Ureter (tissue), 1 donor: Measurements from ENCODE around the gene STX17. TPM values are rescaled to one million over a fixed set of nuclear protein-coding genes. Genes with fewer than 3 reads are reported as not detected.

Experiments used
- DNase-seq: peaks from one replicate; pipeline ENCODE4 v3.0.0-alpha.2; 2020; ENCODE audit warnings: low spot score
- total RNA-seq: library from RNA; stranded (reverse); gene quantifications from one replicate; pipeline ENCODE4 v1.2.4, GENCODE V29; 2023
- donor health status: DM: yes; HTN: yes; CAD: no.

Gene STX17
- total RNA-seq, 1 donor from 2014 or later: 54.0 TPM

- no peak for DNase-seq
Observed at GRCh38 chr9:99905833-99906402, 536 bp upstream of the STX17 start.

GRCh38 chr9:99907208-99907532 is 716 bp downstream of the STX17 start:
- no peak for DNase-seq

GRCh38 chr9:99911600-99911999 is 5.1 kb downstream of the STX17 start:
- no peak for DNase-seq

DNA sequence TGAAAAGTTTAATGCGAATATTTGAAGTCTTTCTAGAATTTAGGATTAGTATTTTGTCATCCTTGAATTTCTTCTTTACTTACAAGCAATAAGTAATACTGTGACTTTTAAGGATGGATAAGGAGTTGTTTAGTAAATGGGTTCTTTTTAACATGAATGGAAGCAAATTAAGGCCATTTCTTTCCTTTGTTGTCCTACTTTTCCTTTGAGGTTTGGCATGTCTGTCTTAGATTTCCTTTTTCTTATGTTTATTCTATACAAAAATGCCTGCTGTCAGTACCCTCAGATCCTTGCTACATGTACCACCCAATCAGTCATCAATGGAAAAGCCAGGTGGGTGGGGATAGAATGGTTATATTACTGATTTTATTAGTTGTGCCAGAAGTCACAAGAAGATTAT is 10.2 kb downstream of the STX17 start:
- DNase-seq: no peak

DNA sequence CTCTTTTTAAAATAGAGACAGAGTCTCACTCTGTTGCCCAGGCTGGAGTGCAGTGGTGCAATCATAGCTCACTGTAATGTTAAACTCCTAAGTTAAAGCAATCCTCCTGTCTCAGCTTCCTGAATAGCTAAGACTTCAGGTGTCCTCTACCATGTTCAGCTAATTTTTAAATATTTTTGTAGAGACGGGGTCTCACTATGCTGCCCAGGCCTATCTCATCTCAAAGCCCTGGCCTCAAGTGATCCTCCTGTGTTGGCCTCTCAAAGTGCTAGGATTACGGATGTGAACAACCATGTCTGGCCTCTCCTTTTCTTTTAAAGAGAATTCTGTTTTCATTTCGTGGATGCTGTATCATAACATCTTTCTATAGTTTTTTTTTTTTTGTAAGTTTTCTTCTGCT is 11.7 kb downstream of the STX17 start:
- DNase-seq: no peak

- DNase-seq: no peak
Observed at GRCh38 chr9:99919930-99920329, 13.5 kb downstream of the STX17 start.

- no peak for DNase-seq
Observed at GRCh38 chr9:99921875-99922710, 15.6 kb downstream of the STX17 start.

DNA sequence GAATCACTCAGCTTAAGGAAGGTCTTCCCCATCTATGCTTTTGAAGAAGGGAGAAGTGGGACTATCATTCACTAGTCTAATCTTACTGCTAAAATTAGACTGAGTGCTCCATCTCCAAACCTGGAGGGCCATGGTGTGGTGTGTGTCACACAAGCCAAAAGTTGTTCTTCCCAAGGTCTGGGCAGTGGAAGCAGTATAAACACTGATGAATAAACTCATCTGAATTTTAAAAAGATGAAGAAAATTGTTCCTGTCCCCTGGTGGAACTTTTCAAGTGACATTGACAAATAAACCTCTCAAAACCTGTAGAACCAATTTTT is 16.2 kb downstream of the STX17 start:
- no peak for DNase-seq

GRCh38 chr9:99925541-99925940 is 19.1 kb downstream of the STX17 start:
- no peak for DNase-seq

DNA sequence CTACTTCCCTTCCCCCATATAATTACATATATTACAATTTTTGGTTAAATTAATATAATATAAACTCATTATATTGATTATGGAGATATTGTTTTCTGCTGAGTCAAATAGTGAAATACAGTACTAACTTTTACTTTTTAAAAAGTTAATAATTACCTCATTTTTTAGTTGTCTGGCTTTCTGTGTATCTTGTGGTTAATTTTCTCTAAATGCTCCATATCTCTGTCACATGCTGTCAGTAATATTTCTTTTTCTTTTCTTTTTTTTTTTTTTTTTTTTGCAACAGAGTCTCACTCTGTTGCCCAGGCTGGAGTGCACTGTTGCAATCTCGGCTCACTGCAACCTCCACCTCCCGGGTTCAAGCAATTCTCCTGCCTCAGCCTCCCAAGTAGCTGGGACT is 23.2 kb downstream of the STX17 start:
- no peak for DNase-seq

DNA sequence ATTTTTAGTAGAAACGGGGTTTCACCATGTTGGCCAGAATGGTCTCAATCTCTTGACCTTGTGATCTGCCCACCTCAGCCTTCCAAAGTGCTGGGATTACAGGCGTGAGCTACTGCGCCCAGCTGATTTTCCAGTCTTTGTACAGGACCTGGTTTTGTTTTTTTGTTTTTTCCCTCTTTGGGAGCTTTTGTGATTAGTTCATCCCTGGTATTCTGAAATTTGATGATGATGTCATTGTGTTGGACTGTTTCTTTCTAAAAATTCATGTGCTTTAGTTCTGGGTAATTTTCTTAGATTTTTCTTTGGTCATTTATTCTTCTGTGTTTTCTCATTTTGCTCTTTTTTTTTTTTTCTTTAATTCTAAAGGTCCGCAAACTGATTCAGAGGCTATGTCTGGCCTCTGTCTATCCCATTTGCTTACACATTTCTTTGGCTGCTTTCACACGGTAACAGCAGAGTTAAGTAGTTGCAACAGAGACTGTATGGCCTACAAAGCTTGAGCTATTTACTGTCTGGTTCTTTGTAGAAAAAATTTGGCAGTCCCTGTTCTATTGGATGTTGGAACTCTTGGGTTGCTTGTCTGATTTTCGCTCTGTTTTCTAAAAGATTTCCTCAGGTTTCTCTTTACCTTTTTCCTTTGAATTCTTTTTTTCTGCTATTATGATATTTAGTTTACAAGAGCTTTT is 24.8 kb downstream of the STX17 start:
- no peak for DNase-seq

DNA sequence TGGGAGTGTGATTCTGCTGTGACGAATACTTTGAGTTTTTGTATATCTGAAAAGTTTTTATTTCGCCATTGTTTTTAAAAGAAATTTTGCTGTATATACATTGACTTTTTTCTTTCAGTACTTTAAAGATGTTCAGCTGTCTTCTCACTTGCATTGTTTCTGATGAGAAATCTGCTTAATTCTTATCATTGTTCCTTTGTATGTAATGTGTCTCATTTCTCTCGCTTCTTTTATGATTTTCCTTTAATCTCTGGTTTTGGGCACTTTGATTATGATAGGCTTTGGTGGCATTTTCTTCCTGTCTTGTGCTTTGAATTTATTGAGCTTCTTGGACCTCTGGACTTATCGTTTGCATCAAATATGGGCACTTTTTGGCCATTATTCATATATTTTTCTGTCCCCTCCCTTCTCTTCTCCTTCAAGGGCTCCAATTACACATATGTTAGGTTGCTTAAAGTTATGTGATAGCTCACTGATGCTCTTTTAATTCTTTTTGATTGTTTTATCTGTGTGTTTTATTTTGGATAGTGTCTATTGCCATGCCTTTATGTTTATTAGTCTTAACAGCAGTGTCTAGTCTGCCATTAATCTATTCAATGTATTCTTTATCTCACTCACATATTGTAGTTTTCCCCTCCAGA is 30.6 kb downstream of the STX17 start:
- no peak for DNase-seq

DNA sequence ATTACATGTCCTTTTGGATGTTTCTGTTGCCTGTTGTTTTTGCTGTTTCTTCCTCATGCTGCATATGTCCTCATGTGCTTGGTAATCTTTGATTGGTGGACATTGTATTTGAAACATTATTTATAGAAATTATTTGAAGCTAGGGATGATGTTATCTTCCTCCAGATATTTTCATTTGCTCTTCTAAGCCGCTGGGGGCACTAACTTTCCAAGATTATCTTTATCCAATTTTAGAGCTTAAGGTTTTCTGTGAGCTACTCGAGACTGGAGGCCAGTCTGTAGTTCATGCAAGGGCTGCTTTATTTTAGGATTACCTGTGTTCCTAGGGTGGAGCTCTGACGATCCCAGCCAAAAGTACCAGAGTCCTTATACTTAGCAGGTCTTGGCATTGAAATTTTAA is 40.9 kb downstream of the STX17 start:
- DNase-seq: no peak

DNA sequence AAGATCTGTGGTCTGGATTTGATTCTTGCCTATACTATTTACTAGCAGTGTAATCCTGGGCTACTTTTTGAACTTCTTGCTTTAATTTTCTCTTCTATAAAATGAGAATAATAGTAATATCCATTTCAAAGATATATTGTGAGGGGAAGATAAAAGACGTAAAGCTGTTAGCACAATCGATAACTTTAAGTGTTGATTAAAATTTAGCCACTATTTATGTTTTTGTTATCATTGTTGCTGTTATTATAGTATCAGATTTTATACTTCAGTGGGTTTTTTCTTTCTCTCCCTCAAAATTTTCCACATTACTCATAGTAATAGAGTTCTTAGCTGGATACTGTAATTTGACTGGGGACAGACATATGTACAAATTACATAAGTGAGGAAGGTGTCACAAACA is 42.0 kb downstream of the STX17 start:
- DNase-seq: no peak

GRCh38 chr9:99948896-99949295 is 42.4 kb downstream of the STX17 start:
- no peak for DNase-seq

DNA sequence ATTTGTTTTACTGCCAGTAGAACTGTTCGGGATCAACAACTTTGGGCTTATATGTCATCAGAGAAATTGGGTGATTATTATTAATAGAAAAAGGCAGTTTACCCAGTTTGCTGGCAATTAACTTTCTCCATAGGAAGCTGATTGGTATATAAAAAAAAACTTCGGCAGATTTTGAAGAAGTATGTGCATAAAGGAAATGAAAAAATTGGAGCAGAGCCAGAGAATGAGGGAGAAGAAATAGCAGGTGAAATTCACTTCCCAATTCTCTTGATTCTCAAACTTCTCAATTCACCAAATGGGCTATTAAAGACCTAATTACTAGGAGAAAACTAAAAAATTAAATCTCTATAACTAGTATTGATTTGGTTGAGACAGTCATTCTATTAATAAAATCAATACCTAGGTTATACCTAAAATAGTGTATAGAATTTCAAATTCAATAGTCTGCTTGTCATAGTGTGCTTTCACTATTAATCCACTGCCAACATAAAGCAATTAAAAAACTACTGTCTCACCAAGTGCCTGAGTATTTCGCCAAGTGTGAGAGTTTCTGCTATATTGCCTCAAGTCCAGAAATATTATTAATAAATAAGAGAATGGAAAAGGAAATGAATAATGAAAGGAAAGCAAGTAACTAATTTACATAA is 47.5 kb downstream of the STX17 start:
- no peak for DNase-seq

DNA sequence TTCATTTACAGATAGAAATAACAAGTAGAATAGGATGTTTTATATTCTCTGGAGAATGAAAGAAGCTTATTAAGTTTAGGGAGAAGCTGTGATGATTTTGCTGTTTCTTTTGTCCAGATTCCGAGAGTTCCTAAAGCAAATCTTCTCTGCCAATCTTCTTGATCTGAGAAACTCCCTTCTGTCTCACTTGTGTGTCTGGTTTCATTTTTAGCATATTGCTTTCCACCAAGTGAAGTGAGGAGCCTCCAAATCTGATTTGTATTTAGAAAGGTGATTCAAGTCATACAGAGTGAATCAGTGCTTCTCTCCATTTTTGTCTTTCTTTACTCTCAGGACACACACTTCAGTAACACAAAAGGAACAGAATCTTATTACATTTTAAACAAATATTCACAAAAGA is 48.4 kb downstream of the STX17 start:
- no peak for DNase-seq

DNA sequence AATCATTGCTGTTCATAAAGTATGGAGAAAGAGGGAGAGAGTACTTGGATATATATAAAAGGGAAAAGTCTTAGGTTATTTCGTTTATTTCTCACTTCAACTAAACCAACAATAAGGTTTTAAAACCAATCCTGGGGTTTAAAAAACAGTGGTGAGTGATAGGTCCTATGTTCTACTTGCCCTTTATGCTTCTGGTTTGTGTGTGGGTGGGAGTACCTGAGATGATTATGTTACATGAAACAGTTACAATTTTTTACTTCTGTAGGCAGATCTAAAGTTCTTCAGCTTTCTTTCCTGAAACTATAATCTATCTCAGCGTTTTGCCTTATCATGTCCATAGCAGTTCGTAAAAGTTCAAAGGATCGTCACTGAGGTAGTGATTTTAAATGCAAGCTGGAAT is 49.2 kb downstream of the STX17 start:
- no peak for DNase-seq

- no peak for DNase-seq
Observed at GRCh38 chr9:99962680-99963261, 56.3 kb downstream of the STX17 start.

GRCh38 chr9:99964336-99964735 is 57.9 kb downstream of the STX17 start:
- DNase-seq: no peak

DNA sequence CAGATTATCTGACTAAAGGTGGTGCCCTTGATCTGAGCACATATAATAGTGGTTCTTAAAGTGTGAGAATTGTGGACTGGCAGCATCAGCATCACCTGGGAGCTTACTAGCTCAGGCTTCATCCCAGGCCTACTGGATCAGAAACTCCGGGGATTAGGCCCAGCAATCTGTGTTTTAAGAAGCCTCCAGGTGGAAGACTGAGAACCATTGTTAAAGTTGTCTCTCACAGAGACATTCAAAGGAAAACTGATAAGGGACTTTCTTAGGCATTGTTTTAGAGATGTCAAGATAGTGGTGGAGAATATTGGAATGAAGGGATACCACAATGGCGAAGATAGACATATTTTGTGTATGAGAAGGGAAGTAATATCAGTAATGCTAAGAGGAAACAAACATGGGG is 59.5 kb downstream of the STX17 start:
- no peak for DNase-seq

DNA sequence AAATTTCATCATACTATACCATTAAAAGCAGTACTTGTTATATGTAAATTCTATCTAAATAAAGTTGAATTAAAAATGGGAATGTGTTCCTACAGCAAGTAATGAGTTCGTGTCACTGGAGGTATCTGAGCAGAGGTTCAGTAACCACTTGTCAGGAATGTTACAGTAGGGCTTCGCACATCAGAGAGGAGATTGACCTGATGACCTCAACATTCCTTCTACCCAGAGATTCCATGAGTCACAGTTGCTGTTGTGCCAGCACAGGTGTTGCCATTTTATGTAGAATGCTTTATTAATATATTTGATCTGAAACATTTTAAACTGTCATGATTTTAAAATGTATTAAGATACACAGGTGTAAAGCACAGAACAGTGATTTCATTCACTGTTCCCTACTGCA is 60.3 kb downstream of the STX17 start:
- DNase-seq: no peak
